Measurements from ENCODE around the gene MBD3.

- TF ChIP-seq EZH2 (IDR thresholded peaks at IDR 0.05; ENCODE audit: insufficient read depth, poor library complexity, severe bottlenecking) = no peak
- no peak for TF ChIP-seq EZH2phosphoT487 (IDR thresholded peaks at IDR 0.05; ENCODE audit: insufficient read depth, low read depth)
Measured at GRCh38 chr19:1621574-1621973, 28.9 kb upstream of the MBD3 start.

Measured in GM23248 (cell line).